ES-I3 (cell line): ENCODE results near the gene MORC1.

Experiments
- H3K36me3 ChIP-seq: 2 replicates; pipeline ENCODE4 v1.6.1; 2013; ENCODE audit warnings: mild to moderate bottlenecking, low read length, control low read depth, moderate library complexity; ENCODE audit not compliant: insufficient read depth
- H3K4me1 ChIP-seq: 2 replicates; pipeline ENCODE4 v1.6.1; 2013; ENCODE audit warnings: mild to moderate bottlenecking, control low read depth, low read length; ENCODE audit not compliant: insufficient read depth
- H3K9ac ChIP-seq: 2 replicates; pipeline ENCODE4 v1.6.1; 2013; ENCODE audit warnings: low read depth, mild to moderate bottlenecking, low read length, moderate library complexity
- H3K9me3 ChIP-seq: 2 replicates; pipeline ENCODE4 v1.6.1; 2013; ENCODE audit warnings: mild to moderate bottlenecking, low read length, moderate library complexity; ENCODE audit not compliant: control insufficient read depth, insufficient read depth

MORC1 gene

DNA sequence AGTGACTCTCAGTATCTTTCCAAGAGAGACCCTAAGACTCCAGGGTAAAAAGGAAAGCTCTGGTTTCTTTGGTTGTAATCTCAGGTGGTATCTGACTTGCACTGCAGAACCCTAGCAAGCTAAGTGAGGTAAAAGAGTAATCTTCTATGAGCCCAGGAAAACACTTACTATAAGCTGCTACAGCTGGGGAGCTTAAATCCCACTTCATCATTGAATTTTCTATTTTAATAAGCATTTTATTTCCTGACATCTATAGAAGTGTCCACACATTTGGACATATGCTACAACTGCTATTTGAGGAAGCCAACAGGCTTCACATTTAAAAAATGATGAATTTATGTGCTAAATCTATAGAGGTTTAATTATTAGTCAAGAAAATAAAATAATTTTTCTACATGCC, 91.1 kb downstream of the MORC1 start:
- Histone ChIP-seq H3K36me3 (no peaks in the 10 kb centered on the region), H3K9ac (no peak overlapping the region), H3K4me1 (no peaks in the 10 kb centered on the region), H3K9me3 (no peaks in the 10 kb centered on the region)

DNA sequence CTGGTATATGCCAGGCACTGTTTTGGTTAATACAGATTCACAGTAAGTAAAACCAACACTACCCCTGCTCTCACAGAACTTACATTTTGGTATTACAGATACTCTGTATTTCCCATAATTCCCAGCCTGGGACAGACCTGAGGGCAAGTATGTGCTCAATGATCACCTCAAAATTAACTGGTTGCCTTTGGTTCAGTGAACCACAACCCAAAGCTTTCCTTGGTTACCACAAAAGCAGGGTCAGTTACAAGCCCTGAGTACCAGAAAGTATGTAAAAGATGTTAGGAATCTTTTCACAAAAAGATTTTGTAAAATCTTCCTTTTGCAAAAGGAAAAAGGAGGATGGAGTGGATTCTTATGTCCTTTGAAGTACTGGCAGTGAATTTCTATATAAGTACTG, 92.0 kb downstream of the MORC1 start:
- Histone ChIP-seq H3K9me3 (no peaks in the 10 kb centered on the region), H3K4me1 (no peaks in the 10 kb centered on the region), H3K9ac (no peak overlapping the region), H3K36me3 (no peaks in the 10 kb centered on the region)

DNA sequence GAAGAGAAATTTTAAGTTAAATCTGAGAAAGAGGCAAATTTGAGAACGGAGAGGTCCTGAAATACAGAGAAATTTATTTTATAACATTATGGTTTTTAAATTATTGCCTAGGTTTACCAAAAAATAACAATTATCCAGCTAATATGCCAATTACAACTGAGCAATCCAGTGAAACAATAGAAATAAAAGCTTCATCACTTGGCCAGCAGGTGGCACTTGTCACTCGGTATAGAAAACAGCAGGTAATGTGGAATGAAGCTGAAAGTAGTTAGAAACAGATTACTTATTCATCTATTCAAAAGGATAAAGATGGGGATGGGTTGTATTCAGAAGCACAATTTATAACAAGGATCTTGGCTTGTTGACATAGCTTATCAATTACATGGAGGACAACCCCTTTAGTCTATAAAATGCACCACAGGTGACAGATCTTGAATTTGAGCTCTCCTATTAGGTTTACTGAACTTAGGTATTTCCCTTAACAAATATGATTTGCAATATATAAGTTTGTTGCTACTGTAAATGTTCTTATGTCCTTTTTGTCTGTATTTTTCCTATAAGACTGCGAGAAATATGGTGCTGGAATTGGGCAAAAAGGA, 94.2 kb downstream of the MORC1 start:
- no peaks in the 10 kb centered on the region for H3K9me3 ChIP-seq

DNA sequence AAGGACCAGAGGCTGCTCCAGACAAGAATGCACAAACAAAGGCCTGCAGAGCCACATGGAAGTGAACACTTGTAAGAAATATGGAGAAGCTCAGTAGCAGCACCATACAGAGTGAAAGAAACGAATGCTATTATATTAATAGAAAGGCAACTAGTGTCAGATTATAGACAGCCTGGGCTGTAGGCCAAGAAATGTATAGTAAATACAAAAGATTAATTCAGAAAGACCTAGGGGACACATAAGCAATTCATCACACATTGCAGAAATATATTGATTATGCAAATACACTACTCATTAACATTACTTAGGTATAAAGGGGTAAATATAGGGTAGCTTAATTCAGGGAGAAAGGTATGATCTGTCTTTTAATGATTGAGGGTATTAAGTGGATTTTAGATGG, 94.8 kb downstream of the MORC1 start:
- Histone ChIP-seq H3K4me1 (no peaks in the 10 kb centered on the region), H3K9me3 (no peaks in the 10 kb centered on the region), H3K9ac (no peak overlapping the region)

More for the DNA sequence above, 94.2 kb downstream of the MORC1 start:
- Histone ChIP-seq H3K4me1 (no peaks in the 10 kb centered on the region), H3K36me3 (no peaks in the 10 kb centered on the region), H3K9ac (no peak overlapping the region)

DNA sequence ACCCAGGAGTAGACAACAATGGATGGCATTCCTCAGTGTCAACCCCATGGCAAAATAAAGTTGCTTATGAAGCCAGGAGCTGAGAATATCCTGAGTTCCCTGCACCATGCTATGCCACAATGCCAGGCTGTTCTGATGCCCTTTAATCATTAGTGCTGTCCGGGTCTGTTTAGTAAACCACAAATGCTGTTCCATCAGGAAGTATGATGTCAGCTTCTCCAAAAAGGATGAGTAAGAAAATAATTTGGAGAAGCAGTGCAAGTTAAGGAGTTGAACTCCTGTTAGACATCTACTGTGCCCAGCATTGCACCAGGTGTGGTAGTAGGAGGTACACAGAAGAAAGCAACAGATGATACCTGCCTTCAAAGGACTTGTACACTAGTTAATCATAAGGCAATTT, 96.4 kb downstream of the MORC1 start:
- Histone ChIP-seq H3K9ac (no peak overlapping the region), H3K36me3 (no peaks in the 10 kb centered on the region), H3K9me3 (no peaks in the 10 kb centered on the region), H3K4me1 (no peaks in the 10 kb centered on the region)

More for the DNA sequence above, 94.8 kb downstream of the MORC1 start:
- no peaks in the 10 kb centered on the region for H3K36me3 ChIP-seq

DNA sequence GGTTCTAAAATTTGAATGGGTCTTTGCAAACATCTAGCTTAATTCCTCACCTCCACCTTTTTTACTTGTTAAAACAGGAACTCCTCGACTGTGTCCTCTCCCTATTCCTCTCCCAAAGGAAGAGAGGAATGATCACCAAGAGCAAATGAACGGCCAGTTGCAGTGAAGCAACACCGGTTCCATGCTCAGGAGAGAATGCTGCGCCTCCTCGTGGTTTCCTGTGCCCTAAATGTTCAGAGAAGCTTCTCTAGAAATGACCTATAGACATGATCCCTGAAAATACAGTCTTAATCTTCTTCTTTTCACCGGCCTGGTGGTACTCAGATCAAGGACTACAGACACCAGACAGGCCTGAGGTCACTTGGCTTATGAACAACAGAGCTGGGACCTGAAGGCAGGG, 99.1 kb downstream of the MORC1 start:
- H3K9me3 ChIP-seq, result no peaks in the 10 kb centered on the region
- no peak overlapping the region for H3K9ac ChIP-seq
- H3K4me1 ChIP-seq, result no peaks in the 10 kb centered on the region
- no peaks in the 10 kb centered on the region for H3K36me3 ChIP-seq

DNA sequence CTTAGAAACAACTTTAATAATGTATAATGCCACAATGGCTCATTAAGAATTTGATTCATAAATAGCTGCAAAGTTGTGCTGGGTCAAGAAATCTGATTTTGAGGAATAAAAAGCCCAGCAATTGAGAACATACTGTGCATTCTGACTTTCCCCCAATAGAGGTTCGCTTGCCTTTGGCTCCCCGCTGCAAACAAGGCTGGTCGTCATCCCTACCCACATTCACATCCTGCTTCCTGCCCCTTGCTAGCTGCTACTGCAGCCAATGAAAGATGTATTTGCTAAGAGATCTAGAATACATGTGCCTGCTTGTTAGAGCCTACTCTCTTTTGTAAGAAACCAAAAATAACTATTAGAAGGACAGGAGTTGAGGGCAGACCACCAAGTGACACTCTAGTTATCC, 112.5 kb downstream of the MORC1 start:
- H3K36me3 ChIP-seq, result no peaks in the 10 kb centered on the region

DNA sequence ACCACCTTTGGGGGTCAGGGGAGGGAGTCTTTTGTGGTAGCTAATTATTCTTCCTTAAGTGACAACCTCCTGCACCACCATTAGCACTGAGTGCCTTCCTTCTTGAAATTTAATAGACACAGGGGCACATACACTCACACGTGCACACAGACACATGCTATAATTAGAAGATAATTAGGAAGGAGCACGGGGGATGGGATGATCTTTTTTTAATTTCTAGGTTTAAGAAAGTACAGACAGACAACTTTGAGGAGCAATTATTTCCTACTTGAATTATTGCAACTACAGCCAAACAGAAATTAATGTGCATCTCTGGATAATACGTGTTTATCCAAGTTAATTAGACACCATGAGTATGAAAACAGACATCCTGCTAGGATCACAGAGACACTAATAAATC, 119.5 kb downstream of the MORC1 start:
- Histone ChIP-seq H3K9ac (no peak overlapping the region), H3K36me3 (no peaks in the 10 kb centered on the region), H3K9me3 (no peaks in the 10 kb centered on the region), H3K4me1 (no peaks in the 10 kb centered on the region)

More for the DNA sequence above, 112.5 kb downstream of the MORC1 start:
- H3K4me1 ChIP-seq, result no peaks in the 10 kb centered on the region
- H3K9ac ChIP-seq, result no peak overlapping the region
- no peaks in the 10 kb centered on the region for H3K9me3 ChIP-seq

DNA sequence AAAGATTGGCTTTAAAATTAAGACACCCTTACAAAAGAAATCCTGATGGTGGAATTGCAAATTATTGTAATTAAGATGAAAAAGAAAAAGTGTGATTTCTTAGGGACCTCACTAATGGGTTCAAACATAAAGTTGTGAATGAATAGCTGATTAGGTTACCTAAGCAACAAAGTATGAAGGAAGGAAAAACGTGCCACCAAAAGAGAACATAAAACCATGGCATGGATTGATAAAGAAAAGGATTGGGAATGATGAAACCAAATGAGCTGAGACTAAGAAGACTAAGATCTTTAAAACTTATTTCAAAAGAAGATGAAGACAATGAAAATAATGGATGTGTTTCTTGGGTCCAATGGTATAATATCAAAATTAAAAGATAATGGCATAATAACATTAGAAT, 132.1 kb downstream of the MORC1 start:
- no peak overlapping the region for H3K9ac ChIP-seq
- no peaks in the 10 kb centered on the region for H3K4me1 ChIP-seq
- no peaks in the 10 kb centered on the region for H3K36me3 ChIP-seq

DNA sequence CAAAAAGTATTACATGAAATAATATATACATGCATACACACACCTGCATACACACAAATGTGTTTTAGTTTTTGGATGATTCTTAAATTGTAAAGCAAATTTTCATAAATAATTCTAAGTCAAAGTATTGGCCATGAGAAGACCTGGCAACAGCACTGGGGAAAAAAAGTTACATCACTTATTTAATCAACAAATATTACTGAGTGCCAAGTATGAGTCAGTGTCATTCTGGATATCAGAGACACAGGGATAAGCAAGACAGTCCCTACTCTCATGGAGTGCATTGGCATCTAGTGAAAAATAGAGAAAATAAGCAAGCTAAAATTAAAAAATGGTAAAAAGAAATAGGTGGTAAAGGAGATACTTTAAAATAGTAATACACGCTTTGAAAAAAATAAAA, 134.9 kb downstream of the MORC1 start:
- Histone ChIP-seq H3K36me3 (no peaks in the 10 kb centered on the region), H3K4me1 (no peaks in the 10 kb centered on the region), H3K9me3 (no peaks in the 10 kb centered on the region), H3K9ac (no peak overlapping the region)

More for the DNA sequence above, 132.1 kb downstream of the MORC1 start:
- H3K9me3 ChIP-seq, result no peaks in the 10 kb centered on the region

DNA sequence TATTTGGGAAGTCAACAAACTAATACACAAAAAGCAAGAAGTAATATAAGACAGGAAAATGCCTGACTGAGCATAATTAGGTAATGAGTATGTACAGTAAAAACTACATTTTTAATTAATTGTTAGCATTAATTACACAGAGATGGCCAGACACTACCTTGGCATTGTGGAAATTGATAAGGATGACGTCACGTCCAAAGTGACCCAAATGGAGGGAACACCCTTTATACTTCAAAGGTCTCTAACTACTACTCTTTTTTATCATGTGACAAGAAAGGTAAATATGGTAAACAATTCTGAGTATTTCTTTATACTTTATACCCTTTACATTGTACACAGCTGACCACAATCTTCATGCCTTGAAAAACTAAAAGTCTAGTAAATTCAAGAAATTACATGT, 141.9 kb downstream of the MORC1 start:
- Histone ChIP-seq H3K9ac (no peak overlapping the region), H3K4me1 (no peaks in the 10 kb centered on the region), H3K36me3 (no peaks in the 10 kb centered on the region), H3K9me3 (no peaks in the 10 kb centered on the region)

DNA sequence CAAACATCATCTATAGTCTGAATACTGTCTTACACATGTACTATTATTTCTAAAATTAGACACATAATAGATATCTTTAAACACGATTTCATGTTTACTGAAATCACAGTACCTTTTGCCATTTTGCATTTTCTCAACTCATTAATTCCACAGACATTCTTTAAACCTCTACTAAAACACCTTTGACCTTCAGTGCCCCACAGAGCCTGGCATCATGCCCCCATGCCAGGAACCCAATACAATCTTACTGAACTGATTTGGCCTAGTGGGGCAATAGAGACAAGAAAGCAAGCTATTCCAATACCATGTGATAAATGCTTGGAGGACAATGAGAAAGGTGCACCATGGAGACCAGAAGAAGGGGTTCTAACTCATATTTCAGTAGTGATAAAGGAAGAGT, 144.9 kb downstream of the MORC1 start:
- no peaks in the 10 kb centered on the region for H3K36me3 ChIP-seq
- no peaks in the 10 kb centered on the region for H3K9me3 ChIP-seq
- H3K4me1 ChIP-seq, result no peaks in the 10 kb centered on the region
- H3K9ac ChIP-seq, result no peak overlapping the region

DNA sequence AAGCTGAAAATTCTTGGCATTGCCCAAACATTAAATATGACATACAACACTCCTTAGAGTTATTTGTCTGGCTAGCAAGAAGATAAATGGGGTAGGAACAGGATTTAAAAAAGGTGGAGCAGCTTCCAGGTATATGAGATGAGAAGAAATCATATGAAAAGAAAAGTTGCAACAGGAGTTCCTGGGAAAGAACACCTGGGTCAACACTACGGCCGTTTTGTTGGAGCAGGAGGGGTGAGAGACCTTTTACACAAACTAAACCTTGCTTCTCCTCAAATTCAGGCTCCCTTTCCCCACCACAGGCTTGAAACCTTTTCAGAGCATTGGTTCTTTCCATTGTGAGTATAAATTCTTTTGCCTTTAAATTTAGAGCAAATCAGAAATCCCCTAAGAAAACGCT, 145.5 kb downstream of the MORC1 start:
- Histone ChIP-seq H3K36me3 (no peaks in the 10 kb centered on the region), H3K9me3 (no peaks in the 10 kb centered on the region)

DNA sequence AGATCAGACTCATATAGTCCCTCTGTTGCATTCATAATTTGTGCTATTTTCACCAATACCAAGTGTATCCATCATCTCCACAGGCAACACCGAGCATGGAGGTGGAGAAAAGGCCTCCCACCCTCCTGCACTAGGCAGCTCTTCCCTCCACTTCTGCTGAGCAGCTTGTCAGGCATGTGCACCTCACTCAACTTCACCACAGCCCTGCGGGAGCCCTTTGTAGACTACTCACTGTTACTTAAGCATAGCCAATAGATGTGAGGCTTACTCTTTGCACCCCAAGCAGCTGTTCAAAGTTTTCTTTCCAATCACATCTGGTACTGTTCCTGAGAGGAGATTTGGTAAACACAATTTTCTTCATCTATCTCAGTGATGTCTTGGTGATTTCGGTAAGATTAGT, 147.4 kb downstream of the MORC1 start:
- H3K9me3 ChIP-seq, result no peaks in the 10 kb centered on the region

More for the DNA sequence above, 145.5 kb downstream of the MORC1 start:
- Histone ChIP-seq H3K4me1 (no peaks in the 10 kb centered on the region), H3K9ac (no peak overlapping the region)

DNA sequence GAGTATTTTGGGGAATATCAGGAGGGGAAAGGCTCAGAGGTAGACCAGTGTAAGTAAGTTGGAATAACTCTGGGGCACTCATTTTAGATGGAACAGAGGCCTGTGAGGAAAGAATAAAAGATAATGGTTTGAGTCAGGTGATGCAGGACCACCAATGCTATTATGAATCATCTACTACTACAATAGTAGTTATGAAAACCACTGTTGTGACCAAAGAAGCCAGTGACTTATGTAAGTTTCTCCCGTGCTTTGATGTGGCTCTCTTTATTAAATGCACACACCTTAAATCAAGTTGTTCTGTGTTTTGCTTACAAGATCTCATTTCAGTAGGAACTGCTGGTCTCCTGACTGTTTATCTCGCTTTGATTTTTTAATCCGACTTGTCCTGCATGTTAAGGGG, 151.2 kb downstream of the MORC1 start:
- H3K9me3 ChIP-seq, result no peaks in the 10 kb centered on the region
- H3K9ac ChIP-seq, result no peak overlapping the region
- no peaks in the 10 kb centered on the region for H3K36me3 ChIP-seq
- no peaks in the 10 kb centered on the region for H3K4me1 ChIP-seq

More for the DNA sequence above, 147.4 kb downstream of the MORC1 start:
- H3K4me1 ChIP-seq, result no peaks in the 10 kb centered on the region
- H3K9ac ChIP-seq, result no peak overlapping the region
- no peaks in the 10 kb centered on the region for H3K36me3 ChIP-seq

DNA sequence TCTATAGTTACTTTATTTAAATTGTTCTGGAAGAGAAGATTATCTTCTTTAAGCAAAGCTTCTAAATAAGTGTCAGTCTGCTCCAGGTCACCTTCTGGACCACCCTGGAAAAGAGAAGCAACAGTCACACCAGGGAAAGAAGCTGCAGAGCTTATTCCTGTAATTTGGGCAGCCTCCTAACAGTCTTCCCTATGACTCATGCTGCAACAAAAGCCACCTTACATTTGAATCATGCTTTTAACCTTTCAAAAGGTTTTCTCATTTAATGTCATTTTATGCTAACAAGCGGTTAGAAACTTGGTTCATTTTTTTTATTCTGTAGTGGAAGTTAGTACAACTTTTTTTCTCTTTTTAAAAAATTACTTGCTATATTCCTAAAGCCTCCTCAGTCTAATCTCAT, 158.9 kb downstream of the MORC1 start:
- H3K36me3 ChIP-seq, result no peaks in the 10 kb centered on the region
- H3K4me1 ChIP-seq, result peaks cover 7% of the 10 kb centered on the region; the same call in 1 of the 2 replicates
- H3K9ac ChIP-seq, result no peak overlapping the region
- H3K9me3 ChIP-seq, result no peaks in the 10 kb centered on the region
